Sigmoid colon (tissue), 4 donors: ENCODE results near the gene HRAS.

Experiments
- EP300 ChIP-seq, 4 donors: sonication (generic); formaldehyde crosslinking; IDR thresholded peaks; one replicate each; pipeline ENCODE4 v1.6.1; 2017; ENCODE audit warnings: antibody characterized with exemption in 4 of 4
- POLR2A ChIP-seq, 2 donors: fragments of 450-650 bp; IDR thresholded peaks; one replicate each; pipeline ENCODE4 v1.6.1; 2016; ENCODE audit warnings: antibody characterized with exemption in 2 of 2, mild to moderate bottlenecking in 2 of 2, moderate library complexity in 2 of 2
- POLR2AphosphoS5 ChIP-seq, 4 donors: sonication (generic); formaldehyde crosslinking; IDR thresholded peaks; one replicate each; pipeline ENCODE4 v1.6.1; 2017; ENCODE audit warnings: antibody characterized with exemption in 4 of 4
- TF ChIP-seq, protein P1 (sequence below), 4 experiments: fragments of 450-650 bp in 3 of 4; fragments of 200-600 bp in 1 of 4; IDR thresholded peaks; one replicate each; pipeline ENCODE4 v1.5.1; 2016 to 2019; ENCODE audit warnings: antibody characterized with exemption in 4 of 4, mild to moderate bottlenecking in 3 of 4, moderate library complexity in 2 of 4

DNA sequence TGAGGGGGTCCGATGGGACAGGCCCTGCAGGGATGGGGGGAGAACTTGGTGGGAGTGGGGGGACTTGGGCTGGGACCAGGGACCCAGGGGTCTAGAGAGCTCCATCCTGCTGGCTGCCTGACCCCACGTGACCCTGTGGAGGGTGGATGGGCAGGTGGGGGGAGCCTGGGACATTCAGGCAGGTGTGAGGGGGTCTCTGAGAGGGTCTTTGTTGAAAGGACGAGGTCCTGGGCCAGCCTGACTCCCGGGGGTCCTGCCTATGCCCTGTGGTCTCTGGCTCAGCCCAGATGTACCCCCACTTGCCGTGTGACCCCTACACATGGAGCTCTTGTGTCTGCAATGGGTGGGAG is 9.4 kb upstream of the HRAS start:
- TF ChIP-seq POLR2AphosphoS5 (IDR thresholded peaks at IDR 0.05) (no peak), POLR2A (IDR thresholded peaks at IDR 0.05) (no peak), EP300 (IDR thresholded peaks at IDR 0.05) (no peak)
- TF ChIP-seq, protein P1, sequence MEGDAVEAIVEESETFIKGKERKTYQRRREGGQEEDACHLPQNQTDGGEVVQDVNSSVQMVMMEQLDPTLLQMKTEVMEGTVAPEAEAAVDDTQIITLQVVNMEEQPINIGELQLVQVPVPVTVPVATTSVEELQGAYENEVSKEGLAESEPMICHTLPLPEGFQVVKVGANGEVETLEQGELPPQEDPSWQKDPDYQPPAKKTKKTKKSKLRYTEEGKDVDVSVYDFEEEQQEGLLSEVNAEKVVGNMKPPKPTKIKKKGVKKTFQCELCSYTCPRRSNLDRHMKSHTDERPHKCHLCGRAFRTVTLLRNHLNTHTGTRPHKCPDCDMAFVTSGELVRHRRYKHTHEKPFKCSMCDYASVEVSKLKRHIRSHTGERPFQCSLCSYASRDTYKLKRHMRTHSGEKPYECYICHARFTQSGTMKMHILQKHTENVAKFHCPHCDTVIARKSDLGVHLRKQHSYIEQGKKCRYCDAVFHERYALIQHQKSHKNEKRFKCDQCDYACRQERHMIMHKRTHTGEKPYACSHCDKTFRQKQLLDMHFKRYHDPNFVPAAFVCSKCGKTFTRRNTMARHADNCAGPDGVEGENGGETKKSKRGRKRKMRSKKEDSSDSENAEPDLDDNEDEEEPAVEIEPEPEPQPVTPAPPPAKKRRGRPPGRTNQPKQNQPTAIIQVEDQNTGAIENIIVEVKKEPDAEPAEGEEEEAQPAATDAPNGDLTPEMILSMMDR (IDR thresholded peaks at IDR 0.05), result no peak
